Diencephalon (tissue), 1 donor: ENCODE results near the gene RNASEH2C. TPM values are rescaled to one million over a fixed set of nuclear protein-coding genes. Genes with fewer than 3 reads are reported as not detected.

Experiments
- small RNA-seq: library from RNA; depleted of rRNA; stranded (forward); fragments of <200 nt; gene quantifications from one replicate; pipeline ENCODE3, GENCODE V24; 2014
- total RNA-seq: library from RNA; depleted of rRNA; stranded (reverse); fragments of >200 nt; gene quantifications from one replicate; pipeline ENCODE4 v1.2.3, GENCODE V29; 2014

Gene RNASEH2C
- total RNA-seq = 9.5 TPM

DNA sequence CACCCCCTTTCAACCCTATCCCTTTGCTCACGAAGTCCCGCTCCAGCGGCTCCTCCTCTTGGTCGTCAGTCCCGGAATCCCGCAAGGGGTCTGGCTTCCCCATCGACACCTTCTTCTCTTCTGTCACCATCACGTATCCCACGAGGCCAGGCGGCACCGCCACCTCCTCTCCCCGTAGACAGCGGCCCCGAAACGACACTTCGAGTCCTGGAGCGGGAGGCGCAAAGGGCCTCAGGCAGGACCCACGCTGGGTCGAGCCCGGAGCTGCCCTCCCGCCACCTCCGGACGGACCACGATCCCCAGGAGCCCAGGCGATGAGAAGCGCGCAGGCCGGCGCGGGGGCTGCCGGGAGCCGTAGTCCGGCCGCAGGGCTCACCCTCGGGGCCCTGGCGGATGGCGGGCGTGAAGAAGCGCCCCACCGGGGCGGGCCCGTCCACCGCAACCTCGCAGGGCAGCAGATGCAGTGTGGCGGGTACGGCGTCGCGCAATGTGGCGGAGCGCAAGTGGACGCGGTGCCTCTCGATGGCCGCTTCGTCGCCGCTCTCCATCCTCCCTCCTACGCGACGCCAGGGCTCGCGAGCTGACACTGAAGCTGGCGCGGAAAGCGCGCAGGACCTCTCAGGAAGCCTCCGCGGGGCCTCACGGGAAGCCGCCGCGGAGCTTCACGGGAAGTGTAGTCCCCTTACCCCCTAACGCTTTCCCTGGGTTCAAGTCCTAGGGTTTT is at the start of gene RNASEH2C:
Gene RNASEH2C (minus strand): TSS at position 588 of the 724 bp plus-strand sequence. CDS start 40 bp downstream, at position 548.

GRCh38 chr11:65711785-65712632 is 8.6 kb downstream of the RNASEH2C start, which contains the start of gene KAT5:
Gene KAT5, plus strand, starts transcription at chr11:65712252. Its CDS starts 16 bp downstream, at chr11:65712268.

Small RNA genes lying within 50 kb of the gene (small RNA-seq; reads per million reads assigned to genes)
- not detected for gene RN7SL309P

Other genes with a start within 250 kb of the RNASEH2C start
- gene MALAT1, start 221.8 kb downstream of the RNASEH2C start, total RNA-seq = 9,748 TPM
- 40.6 TPM for gene SCYL1, start 195.7 kb downstream of the RNASEH2C start, total RNA-seq
- gene LTBP3, start 162.4 kb downstream of the RNASEH2C start, total RNA-seq = 24.0 TPM
- 25.4 TPM for gene ZNRD2, start 150.3 kb downstream of the RNASEH2C start, total RNA-seq
- 29.3 TPM for gene FAM89B, start 148.3 kb downstream of the RNASEH2C start, total RNA-seq
- 11.8 TPM for gene EHBP1L1, start 144.7 kb downstream of the RNASEH2C start, total RNA-seq
- gene KCNK7, start 125.0 kb downstream of the RNASEH2C start, total RNA-seq = not detected
- gene MAP3K11, start 106.6 kb downstream of the RNASEH2C start, total RNA-seq = 11.5 TPM
- gene PCNX3, start 105.0 kb downstream of the RNASEH2C start, total RNA-seq = 18.0 TPM
- gene SIPA1, start 82.7 kb downstream of the RNASEH2C start, total RNA-seq = 6.7 TPM
- 14.1 TPM for gene RELA, start 57.9 kb downstream of the RNASEH2C start, total RNA-seq
- gene KAT5, start 8.5 kb downstream of the RNASEH2C start, total RNA-seq = 46.8 TPM
- 4.8 TPM for gene AP5B1, start 60.2 kb upstream of the RNASEH2C start, total RNA-seq
- not detected for gene OVOL1, start 66.3 kb upstream of the RNASEH2C start, total RNA-seq
- gene SNX32, start 113.2 kb upstream of the RNASEH2C start, total RNA-seq = 7.6 TPM
- gene CFL1, start 137.4 kb upstream of the RNASEH2C start, total RNA-seq = 545 TPM
- gene MUS81, start 139.6 kb upstream of the RNASEH2C start, total RNA-seq = 43.1 TPM
- 12.7 TPM for gene EFEMP2, start 152.0 kb upstream of the RNASEH2C start, total RNA-seq
- not detected for gene CTSW, start 159.0 kb upstream of the RNASEH2C start, total RNA-seq
- gene FIBP, start 167.7 kb upstream of the RNASEH2C start, total RNA-seq = 141 TPM
- 15.2 TPM for gene CCDC85B, start 169.9 kb upstream of the RNASEH2C start, total RNA-seq
- not detected for gene FOSL1, start 179.6 kb upstream of the RNASEH2C start, total RNA-seq
- gene C11orf68, start 198.3 kb upstream of the RNASEH2C start, total RNA-seq = 15.2 TPM
- 75.9 TPM for gene DRAP1, start 198.6 kb upstream of the RNASEH2C start, total RNA-seq
- 0.69 TPM for gene TSGA10IP, start 224.7 kb upstream of the RNASEH2C start, total RNA-seq
- 28.6 TPM for gene SART1, start 240.9 kb upstream of the RNASEH2C start, total RNA-seq